ENCODE results near the gene NBPF3. TPM values are rescaled to one million over a fixed set of nuclear protein-coding genes. Genes with fewer than 3 reads are reported as not detected.
A peak's percentile ranks its signal among the peaks of the same experiment; 100 is the strongest.

Gene NBPF3
- total and polyA plus RNA-seq, 3 donors from 2014 or later = 38.3 to 49.1 (median 42.0) TPM

- 7 to 13% methylated on average over 25 to 31 of the region's 45 CpGs for WGBS, 2 donors
- peak overlapping the region; percentile 46 to 48 for H3K4me3 ChIP-seq
- peak; percentile 73 for DNase-seq
- TF ChIP-seq POLR2A (IDR thresholded peaks at IDR 0.05) (no peak), CTCF (IDR thresholded peaks at IDR 0.05) (peak in 2 of 3 experiments; percentile 39 to 55)
- intact Hi-C loops (cut with DNase I; ENCODE audit: low total_unique reads) = no loop called here
- H3K27me3 ChIP-seq = no peaks in the 10 kb centered on the region
- H3K27ac ChIP-seq = no peak overlapping the region
- H3K9me3 ChIP-seq = no peaks in the 10 kb centered on the region
- no peaks in the 10 kb centered on the region for H3K36me3 ChIP-seq (ENCODE audit: low read depth, missing control alignments)
- peaks cover 12% of the 10 kb centered on the region for H3K4me1 ChIP-seq
These were observed 68.8 kb downstream of the NBPF3 start for GRCh38 chr1:21508580-21509350.

- H3K27ac ChIP-seq = no peak within 1 kb of the TSS
- H3K36me3 ChIP-seq (ENCODE audit: low read depth, missing control alignments) = no peaks in the 10 kb centered on the region
- peak within 1 kb of the TSS; percentile 46 to 48 for H3K4me3 ChIP-seq
- 12 to 24% methylated on average over 5 to 52 of the region's 67 CpGs for WGBS, 2 donors
- H3K9me3 ChIP-seq = no peaks in the 10 kb centered on the region
- no peak for DNase-seq
- peaks cover 10% of the 10 kb centered on the region for H3K4me1 ChIP-seq
- intact Hi-C loops (cut with DNase I; ENCODE audit: low total_unique reads) = no loop called here
- H3K27me3 ChIP-seq = no peaks in the 10 kb centered on the region
- no peak for TF ChIP-seq POLR2A (IDR thresholded peaks at IDR 0.05)
- TF ChIP-seq CTCF (IDR thresholded peaks at IDR 0.05) = no peak
These were observed 69.6 kb downstream of the NBPF3 start, which contains the start of gene ALPL for GRCh38 chr1:21509351-21510112. ALPL (plus strand) TSS chr1:21509423; CDS start chr1:21554082, 44,659 bp downstream.

GRCh38 chr1:21510113-21510493, 70.2 kb downstream of the NBPF3 start:
- DNase-seq = no peak
- peak overlapping the region in 1 of 2 donors; percentile 48 for H3K4me3 ChIP-seq
- no peaks in the 10 kb centered on the region for H3K27me3 ChIP-seq
- 43 to 49% methylated on average over 12 of the region's 12 CpGs for WGBS, 2 donors
- no peaks in the 10 kb centered on the region for H3K9me3 ChIP-seq
- TF ChIP-seq CTCF (IDR thresholded peaks at IDR 0.05) (no peak), POLR2A (IDR thresholded peaks at IDR 0.05) (no peak)
- intact Hi-C loops (cut with DNase I; ENCODE audit: low total_unique reads) = no loop called here
- H3K36me3 ChIP-seq (ENCODE audit: low read depth, missing control alignments) = no peaks in the 10 kb centered on the region
- H3K27ac ChIP-seq = no peak overlapping the region
- peaks cover 10% of the 10 kb centered on the region for H3K4me1 ChIP-seq

- H3K27ac ChIP-seq = no peak overlapping the region
- 87 to 95% methylated on average over 9 of the region's 9 CpGs for WGBS, 2 donors
- TF ChIP-seq POLR2A (IDR thresholded peaks at IDR 0.05) (no peak), CTCF (IDR thresholded peaks at IDR 0.05) (no peak)
- no peak overlapping the region for H3K4me3 ChIP-seq
- H3K36me3 ChIP-seq (ENCODE audit: low read depth, missing control alignments) = no peaks in the 10 kb centered on the region
- H3K4me1 ChIP-seq = peaks cover 10% of the 10 kb centered on the region
- intact Hi-C loops (cut with DNase I; ENCODE audit: low total_unique reads) = no loop called here
- H3K27me3 ChIP-seq = no peaks in the 10 kb centered on the region
- DNase-seq = no peak
- no peaks in the 10 kb centered on the region for H3K9me3 ChIP-seq
These were observed 71.1 kb downstream of the NBPF3 start for GRCh38 chr1:21510885-21511578.
